ENCODE data around the gene HNRNPA2B1.
A peak's percentile ranks its signal among the peaks of the same experiment; 100 is the strongest.

HNRNPA2B1 gene

GRCh38 chr7:26182283-26182682 lies 18.3 kb downstream of the HNRNPA2B1 start:
- H2AFZ ChIP-seq (ENCODE audit: low read depth, low read length) = no peak overlapping the region
- peaks cover under 1% of the 10 kb centered on the region; the same call in 1 of the 2 replicates for H3K79me2 ChIP-seq (ENCODE audit: low read length)
- H3K36me3 ChIP-seq (replicated peaks; ENCODE audit: low read depth, low read length) = peaks cover 11% of the 10 kb centered on the region
- no peak for TF ChIP-seq EZH2phosphoT487 (IDR thresholded peaks at IDR 0.05; ENCODE audit: low read depth)
- TF ChIP-seq, protein P1, sequence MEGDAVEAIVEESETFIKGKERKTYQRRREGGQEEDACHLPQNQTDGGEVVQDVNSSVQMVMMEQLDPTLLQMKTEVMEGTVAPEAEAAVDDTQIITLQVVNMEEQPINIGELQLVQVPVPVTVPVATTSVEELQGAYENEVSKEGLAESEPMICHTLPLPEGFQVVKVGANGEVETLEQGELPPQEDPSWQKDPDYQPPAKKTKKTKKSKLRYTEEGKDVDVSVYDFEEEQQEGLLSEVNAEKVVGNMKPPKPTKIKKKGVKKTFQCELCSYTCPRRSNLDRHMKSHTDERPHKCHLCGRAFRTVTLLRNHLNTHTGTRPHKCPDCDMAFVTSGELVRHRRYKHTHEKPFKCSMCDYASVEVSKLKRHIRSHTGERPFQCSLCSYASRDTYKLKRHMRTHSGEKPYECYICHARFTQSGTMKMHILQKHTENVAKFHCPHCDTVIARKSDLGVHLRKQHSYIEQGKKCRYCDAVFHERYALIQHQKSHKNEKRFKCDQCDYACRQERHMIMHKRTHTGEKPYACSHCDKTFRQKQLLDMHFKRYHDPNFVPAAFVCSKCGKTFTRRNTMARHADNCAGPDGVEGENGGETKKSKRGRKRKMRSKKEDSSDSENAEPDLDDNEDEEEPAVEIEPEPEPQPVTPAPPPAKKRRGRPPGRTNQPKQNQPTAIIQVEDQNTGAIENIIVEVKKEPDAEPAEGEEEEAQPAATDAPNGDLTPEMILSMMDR (IDR thresholded peaks at IDR 0.05; ENCODE audit: low read depth, low read length) = no peak
- H3K27ac ChIP-seq (ENCODE audit: low read length) = no peak overlapping the region; the same call in 1 of the 2 replicates
- H3K4me3 ChIP-seq (ENCODE audit: low read length) = no peak overlapping the region
- no peaks in the 10 kb centered on the region for H3K9me3 ChIP-seq (ENCODE audit: insufficient read depth, low read length)
- peaks cover 10% of the 10 kb centered on the region for H4K20me1 ChIP-seq (ENCODE audit: insufficient read depth, low read length)
- H3K27me3 ChIP-seq (ENCODE audit: low read depth, low read length) = no peaks in the 10 kb centered on the region
- no peak overlapping the region for H3K4me2 ChIP-seq (ENCODE audit: low read length)
- no peak overlapping the region for H3K9ac ChIP-seq (ENCODE audit: low read length)
- H3K4me1 ChIP-seq (ENCODE audit: low read length) = no peaks in the 10 kb centered on the region

GRCh38 chr7:26181474-26182227 lies 18.9 kb downstream of the HNRNPA2B1 start:
- 0 out of 2 replicates have a peak overlapping the region, but pooled peaks have one; percentile 14 for H3K27ac ChIP-seq (ENCODE audit: low read length)
- no peak overlapping the region for H2AFZ ChIP-seq (ENCODE audit: low read depth, low read length)
- H3K27me3 ChIP-seq (ENCODE audit: low read depth, low read length) = no peaks in the 10 kb centered on the region
- H3K4me3 ChIP-seq (ENCODE audit: low read length) = no peak overlapping the region
- no peaks in the 10 kb centered on the region for H3K9me3 ChIP-seq (ENCODE audit: insufficient read depth, low read length)
- peaks cover 11% of the 10 kb centered on the region for H3K36me3 ChIP-seq (replicated peaks; ENCODE audit: low read depth, low read length)
- no peak overlapping the region for H3K9ac ChIP-seq (ENCODE audit: low read length)
- TF ChIP-seq EZH2phosphoT487 (IDR thresholded peaks at IDR 0.05; ENCODE audit: low read depth) = no peak
- TF ChIP-seq, protein P1 (IDR thresholded peaks at IDR 0.05; ENCODE audit: low read depth, low read length) = no peak
- H4K20me1 ChIP-seq (ENCODE audit: insufficient read depth, low read length) = peaks cover 10% of the 10 kb centered on the region
- H3K4me2 ChIP-seq (ENCODE audit: low read length) = no peak overlapping the region
- no peaks in the 10 kb centered on the region for H3K4me1 ChIP-seq (ENCODE audit: low read length)
- H3K79me2 ChIP-seq (ENCODE audit: low read length) = no peaks in the 10 kb centered on the region; the same call in 1 of the 2 replicates

GRCh38 chr7:26180792-26181198 lies 19.8 kb downstream of the HNRNPA2B1 start:
- H3K4me1 ChIP-seq (ENCODE audit: low read length) = no peaks in the 10 kb centered on the region
- H3K27ac ChIP-seq (ENCODE audit: low read length) = no peak overlapping the region
- H3K4me3 ChIP-seq (ENCODE audit: low read length) = no peak overlapping the region
- no peaks in the 10 kb centered on the region for H3K9me3 ChIP-seq (ENCODE audit: insufficient read depth, low read length)
- H3K9ac ChIP-seq (ENCODE audit: low read length) = no peak overlapping the region
- H3K4me2 ChIP-seq (ENCODE audit: low read length) = no peak overlapping the region
- no peak overlapping the region for H2AFZ ChIP-seq (ENCODE audit: low read depth, low read length)
- no peaks in the 10 kb centered on the region; the same call in 1 of the 2 replicates for H3K79me2 ChIP-seq (ENCODE audit: low read length)
- TF ChIP-seq, protein P1 (IDR thresholded peaks at IDR 0.05; ENCODE audit: low read depth, low read length) = no peak
- TF ChIP-seq EZH2phosphoT487 (IDR thresholded peaks at IDR 0.05; ENCODE audit: low read depth) = no peak
- peaks cover 11% of the 10 kb centered on the region for H3K36me3 ChIP-seq (replicated peaks; ENCODE audit: low read depth, low read length)
- no peaks in the 10 kb centered on the region for H3K27me3 ChIP-seq (ENCODE audit: low read depth, low read length)
- peaks cover 6% of the 10 kb centered on the region for H4K20me1 ChIP-seq (ENCODE audit: insufficient read depth, low read length)

DNA sequence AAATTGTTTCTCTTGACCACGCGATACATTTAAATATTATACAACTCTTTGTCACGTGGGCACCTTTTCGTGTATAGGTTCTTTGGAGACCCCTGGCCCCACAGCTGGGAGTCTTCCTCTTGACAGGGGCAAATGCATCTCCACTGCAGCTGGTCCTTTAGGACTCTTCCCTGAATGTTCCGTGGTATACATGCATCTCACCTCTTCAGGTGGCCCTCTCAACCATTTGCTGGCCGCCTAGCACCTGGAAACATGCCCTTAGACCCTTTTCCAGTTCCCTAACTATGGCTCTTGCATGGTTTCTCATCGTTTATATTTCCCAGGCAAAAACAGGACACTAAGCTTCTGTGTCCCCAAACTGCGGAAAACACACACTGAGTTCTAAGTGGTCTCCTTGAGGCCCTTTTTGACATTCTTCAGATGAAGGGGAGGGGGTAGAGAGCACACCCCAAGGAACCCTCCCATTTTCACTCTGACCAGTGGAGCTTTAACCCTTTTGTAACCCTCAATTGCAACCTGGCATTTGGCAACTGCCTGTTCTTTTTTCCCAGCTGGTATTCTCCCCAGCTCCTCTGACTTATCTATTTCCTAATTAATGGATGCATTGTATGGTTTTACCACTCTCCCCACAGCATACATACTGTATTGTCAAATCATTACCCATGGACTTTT lies 20.6 kb downstream of the HNRNPA2B1 start:
- TF ChIP-seq EZH2phosphoT487 (IDR thresholded peaks at IDR 0.05; ENCODE audit: low read depth) = no peak
- TF ChIP-seq, protein P1 (IDR thresholded peaks at IDR 0.05; ENCODE audit: low read depth, low read length) = no peak
- H3K4me1 ChIP-seq (ENCODE audit: low read length) = no peaks in the 10 kb centered on the region
- H3K27me3 ChIP-seq (ENCODE audit: low read depth, low read length) = no peaks in the 10 kb centered on the region
- H3K4me2 ChIP-seq (ENCODE audit: low read length) = no peak overlapping the region
- H3K4me3 ChIP-seq (ENCODE audit: low read length) = no peak overlapping the region
- no peak overlapping the region for H2AFZ ChIP-seq (ENCODE audit: low read depth, low read length)
- no peak overlapping the region for H3K27ac ChIP-seq (ENCODE audit: low read length)
- no peaks in the 10 kb centered on the region for H4K20me1 ChIP-seq (ENCODE audit: insufficient read depth, low read length)
- H3K36me3 ChIP-seq (replicated peaks; ENCODE audit: low read depth, low read length) = peaks cover 11% of the 10 kb centered on the region
- H3K79me2 ChIP-seq (ENCODE audit: low read length) = peaks cover 3% of the 10 kb centered on the region
- H3K9me3 ChIP-seq (ENCODE audit: insufficient read depth, low read length) = no peaks in the 10 kb centered on the region
- no peak overlapping the region for H3K9ac ChIP-seq (ENCODE audit: low read length)
